Measurements from ENCODE around the gene P2RY2.
"Not testable (repeated sequence)": the region's sequence is repeated elsewhere in the genome, so short reads cannot be mapped to it uniquely, and the experiment has no call there.

The P2RY2 gene

GRCh38 chr11:73190557-73190885 lies 27.6 kb upstream of the P2RY2 start:
- Histone ChIP-seq H3K9me3 (ENCODE audit: control insufficient read depth, low read length) (no peaks in the 10 kb centered on the region), H3K36me3 (ENCODE audit: control insufficient read depth, insufficient read depth, low read length) (no peaks in the 10 kb centered on the region), H3K27me3 (ENCODE audit: control insufficient read depth, insufficient read depth, low read length) (no peaks in the 10 kb centered on the region), H3K9ac (ENCODE audit: low read length) (no peak overlapping the region), H3K4me1 (ENCODE audit: control insufficient read depth, insufficient read depth, low read length) (peaks cover 13% of the 10 kb centered on the region), H3K4me3 (ENCODE audit: low read length) (no peak overlapping the region)

GRCh38 chr11:73191151-73191550 lies 26.9 kb upstream of the P2RY2 start:
- Histone ChIP-seq H3K36me3 (ENCODE audit: control insufficient read depth, insufficient read depth, low read length) (no peaks in the 10 kb centered on the region), H3K27me3 (ENCODE audit: control insufficient read depth, insufficient read depth, low read length) (no peaks in the 10 kb centered on the region), H3K9ac (ENCODE audit: low read length) (no peak overlapping the region), H3K9me3 (ENCODE audit: control insufficient read depth, low read length) (no peaks in the 10 kb centered on the region), H3K4me1 (ENCODE audit: control insufficient read depth, insufficient read depth, low read length) (peaks cover 13% of the 10 kb centered on the region), H3K4me3 (ENCODE audit: low read length) (no peak overlapping the region)

- Histone ChIP-seq H3K4me1 (ENCODE audit: control insufficient read depth, insufficient read depth, low read length) (peaks cover 13% of the 10 kb centered on the region), H3K9ac (ENCODE audit: low read length) (no peak overlapping the region), H3K27me3 (ENCODE audit: control insufficient read depth, insufficient read depth, low read length) (no peaks in the 10 kb centered on the region), H3K36me3 (ENCODE audit: control insufficient read depth, insufficient read depth, low read length) (no peaks in the 10 kb centered on the region), H3K4me3 (ENCODE audit: low read length) (no peak overlapping the region), H3K9me3 (ENCODE audit: control insufficient read depth, low read length) (no peaks in the 10 kb centered on the region)
Observed at GRCh38 chr11:73192272-73192671, 25.8 kb upstream of the P2RY2 start.

GRCh38 chr11:73193251-73194033 lies 24.6 kb upstream of the P2RY2 start:
- H3K27me3 ChIP-seq (ENCODE audit: control insufficient read depth, insufficient read depth, low read length): no peaks in the 10 kb centered on the region
- no peaks in the 10 kb centered on the region for H3K9me3 ChIP-seq (ENCODE audit: control insufficient read depth, low read length)
- no peak overlapping the region for H3K9ac ChIP-seq (ENCODE audit: low read length)
- H3K4me1 ChIP-seq (ENCODE audit: control insufficient read depth, insufficient read depth, low read length): peaks cover 13% of the 10 kb centered on the region
- no peaks in the 10 kb centered on the region for H3K36me3 ChIP-seq (ENCODE audit: control insufficient read depth, insufficient read depth, low read length)
- H3K4me3 ChIP-seq (ENCODE audit: low read length): no peak overlapping the region

GRCh38 chr11:73194034-73194507 lies 24.0 kb upstream of the P2RY2 start:
- H3K9ac ChIP-seq (ENCODE audit: low read length): no peak overlapping the region
- H3K9me3 ChIP-seq (ENCODE audit: control insufficient read depth, low read length): no peaks in the 10 kb centered on the region
- H3K4me3 ChIP-seq (ENCODE audit: low read length): no peak overlapping the region
- H3K27me3 ChIP-seq (ENCODE audit: control insufficient read depth, insufficient read depth, low read length): no peaks in the 10 kb centered on the region
- H3K4me1 ChIP-seq (ENCODE audit: control insufficient read depth, insufficient read depth, low read length): peaks cover 13% of the 10 kb centered on the region
- no peaks in the 10 kb centered on the region for H3K36me3 ChIP-seq (ENCODE audit: control insufficient read depth, insufficient read depth, low read length)

GRCh38 chr11:73194593-73194992 lies 23.5 kb upstream of the P2RY2 start:
- Histone ChIP-seq H3K36me3 (ENCODE audit: control insufficient read depth, insufficient read depth, low read length) (no peaks in the 10 kb centered on the region), H3K4me3 (ENCODE audit: low read length) (no peak overlapping the region), H3K9ac (ENCODE audit: low read length) (no peak overlapping the region), H3K4me1 (ENCODE audit: control insufficient read depth, insufficient read depth, low read length) (peaks cover 13% of the 10 kb centered on the region), H3K27me3 (ENCODE audit: control insufficient read depth, insufficient read depth, low read length) (no peaks in the 10 kb centered on the region), H3K9me3 (ENCODE audit: control insufficient read depth, low read length) (no peaks in the 10 kb centered on the region)

- Histone ChIP-seq H3K9ac (ENCODE audit: low read length) (no peak overlapping the region), H3K4me3 (ENCODE audit: low read length) (no peak overlapping the region), H3K27me3 (ENCODE audit: control insufficient read depth, insufficient read depth, low read length) (no peaks in the 10 kb centered on the region), H3K4me1 (ENCODE audit: control insufficient read depth, insufficient read depth, low read length) (peaks cover 13% of the 10 kb centered on the region), H3K9me3 (ENCODE audit: control insufficient read depth, low read length) (no peaks in the 10 kb centered on the region), H3K36me3 (ENCODE audit: control insufficient read depth, insufficient read depth, low read length) (no peaks in the 10 kb centered on the region)
Observed at GRCh38 chr11:73195191-73196007, 22.7 kb upstream of the P2RY2 start.

GRCh38 chr11:73196576-73196975 lies 21.5 kb upstream of the P2RY2 start:
- no peaks in the 10 kb centered on the region for H3K36me3 ChIP-seq (ENCODE audit: control insufficient read depth, insufficient read depth, low read length)
- H3K27me3 ChIP-seq (ENCODE audit: control insufficient read depth, insufficient read depth, low read length): no peaks in the 10 kb centered on the region
- H3K4me3 ChIP-seq (ENCODE audit: low read length): no peak overlapping the region
- peaks cover 13% of the 10 kb centered on the region for H3K4me1 ChIP-seq (ENCODE audit: control insufficient read depth, insufficient read depth, low read length)
- H3K9ac ChIP-seq (ENCODE audit: low read length): no peak overlapping the region
- no peaks in the 10 kb centered on the region for H3K9me3 ChIP-seq (ENCODE audit: control insufficient read depth, low read length)

- Histone ChIP-seq H3K4me1 (ENCODE audit: control insufficient read depth, insufficient read depth, low read length) (peaks cover 10% of the 10 kb centered on the region), H3K4me3 (ENCODE audit: low read length) (no peak overlapping the region), H3K9ac (ENCODE audit: low read length) (no peak overlapping the region), H3K36me3 (ENCODE audit: control insufficient read depth, insufficient read depth, low read length) (no peaks in the 10 kb centered on the region), H3K27me3 (ENCODE audit: control insufficient read depth, insufficient read depth, low read length) (no peaks in the 10 kb centered on the region), H3K9me3 (ENCODE audit: control insufficient read depth, low read length) (no peaks in the 10 kb centered on the region)
Observed at GRCh38 chr11:73197348-73197747, 20.7 kb upstream of the P2RY2 start.

GRCh38 chr11:73197787-73198186 lies 20.3 kb upstream of the P2RY2 start:
- not testable (repeated sequence) for H3K9ac ChIP-seq (ENCODE audit: low read length); H3K4me3 ChIP-seq (ENCODE audit: low read length); H3K4me1 ChIP-seq (ENCODE audit: control insufficient read depth, insufficient read depth, low read length); H3K9me3 ChIP-seq (ENCODE audit: control insufficient read depth, low read length); H3K36me3 ChIP-seq (ENCODE audit: control insufficient read depth, insufficient read depth, low read length); H3K27me3 ChIP-seq (ENCODE audit: control insufficient read depth, insufficient read depth, low read length)

- no peaks in the 10 kb centered on the region for H3K36me3 ChIP-seq (ENCODE audit: control insufficient read depth, insufficient read depth, low read length)
- H3K9ac ChIP-seq (ENCODE audit: low read length): no peak overlapping the region
- H3K4me3 ChIP-seq (ENCODE audit: low read length): no peak overlapping the region
- no peaks in the 10 kb centered on the region for H3K9me3 ChIP-seq (ENCODE audit: control insufficient read depth, low read length)
- H3K4me1 ChIP-seq (ENCODE audit: control insufficient read depth, insufficient read depth, low read length): peaks cover 5% of the 10 kb centered on the region
- H3K27me3 ChIP-seq (ENCODE audit: control insufficient read depth, insufficient read depth, low read length): no peaks in the 10 kb centered on the region
Observed at GRCh38 chr11:73198677-73199076, 19.4 kb upstream of the P2RY2 start.

GRCh38 chr11:73199446-73199845 lies 18.6 kb upstream of the P2RY2 start:
- Histone ChIP-seq H3K4me1 (ENCODE audit: control insufficient read depth, insufficient read depth, low read length) (peaks cover 5% of the 10 kb centered on the region), H3K9ac (ENCODE audit: low read length) (no peak overlapping the region), H3K36me3 (ENCODE audit: control insufficient read depth, insufficient read depth, low read length) (no peaks in the 10 kb centered on the region), H3K27me3 (ENCODE audit: control insufficient read depth, insufficient read depth, low read length) (no peaks in the 10 kb centered on the region), H3K9me3 (ENCODE audit: control insufficient read depth, low read length) (no peaks in the 10 kb centered on the region), H3K4me3 (ENCODE audit: low read length) (no peak overlapping the region)
